HFFc6 (cell line): Measurements from ENCODE around the gene COX4I1. TPM values are rescaled to one million over a fixed set of nuclear protein-coding genes. Genes with fewer than 3 reads are reported as not detected.

Experiments
- DNase-seq: peaks from one replicate; pipeline ENCODE4 v3.0.0-alpha.2; 2018
- H3K27ac Mint-ChIP-seq: 2 replicates; pipeline ENCODE4 v1.8.0; 2020; ENCODE audit warnings: mild to moderate bottlenecking, mixed read lengths
- H3K27me3 Mint-ChIP-seq: 2 replicates; pipeline ENCODE4 v1.8.0; 2021; ENCODE audit warnings: mild to moderate bottlenecking, moderate library complexity, mixed read lengths; ENCODE audit not compliant: insufficient read depth
- H3K36me3 Mint-ChIP-seq: 2 replicates; pipeline ENCODE4 v1.8.0; 2021; ENCODE audit warnings: low read depth, mixed read lengths
- H3K4me1 Mint-ChIP-seq: 2 replicates; pipeline ENCODE4 v1.8.0; 2020; ENCODE audit warnings: low read depth, mixed read lengths
- H3K4me3 Mint-ChIP-seq: 2 replicates; pipeline ENCODE4 v1.8.0; 2020; ENCODE audit warnings: mild to moderate bottlenecking, moderate library complexity, mixed read lengths
- H3K9me3 Mint-ChIP-seq: 2 replicates; pipeline ENCODE4 v1.8.0; 2020; ENCODE audit warnings: mild to moderate bottlenecking, mixed read lengths
- total RNA-seq, 6 experiments: library from RNA; stranded (reverse); fragmentation: NEBNext Ultra II Directional; extraction: Animal tissue kit (Norgen Biotek cat#: 25700); gene quantifications; 2 replicates in 1 of 6; 3 replicates in 5 of 6; pipeline ENCODE4 v1.2.3, GENCODE V29; 2021
- TF ChIP-seq, protein P1 (sequence below): fragments of 200-600 bp; sonication (generic); IDR thresholded peaks from 2 replicates; pipeline ENCODE4 v1.5.0; 2021; ENCODE audit warnings: antibody characterized with exemption, mild to moderate bottlenecking

COX4I1 gene
- total RNA-seq, 6 experiments from 2014 or later, result 427 to 518 (median 497) TPM

DNA sequence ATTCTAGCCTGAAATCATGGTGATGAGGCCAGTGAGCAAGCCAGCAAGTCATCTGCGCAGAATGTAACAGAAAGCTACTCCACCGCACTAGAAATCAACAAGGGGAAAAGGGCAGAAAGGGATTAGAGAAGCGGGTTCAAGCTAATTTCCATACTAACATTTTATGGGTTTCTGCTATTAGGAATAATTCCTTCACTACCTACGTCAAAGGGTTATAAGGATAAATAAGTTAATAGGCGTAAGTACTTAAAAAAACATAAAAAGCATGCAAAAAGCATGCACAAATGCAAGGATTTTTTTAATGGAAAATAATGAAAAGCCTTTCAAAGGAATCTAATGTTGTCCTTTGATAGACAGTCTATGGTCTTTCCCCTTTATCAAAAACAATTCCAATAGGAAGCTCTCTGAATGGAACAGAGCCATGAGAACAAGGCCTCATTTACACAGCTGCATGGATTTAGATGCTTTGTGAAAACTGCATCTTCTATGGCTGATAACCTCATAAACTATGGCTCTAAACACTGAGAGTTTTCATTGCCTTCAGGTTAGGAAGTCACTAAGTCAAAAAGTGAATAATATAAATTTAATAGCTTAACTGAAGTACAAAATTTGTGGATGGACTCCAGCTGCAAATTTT, 5.7 kb upstream of the COX4I1 start:
- H3K27me3 Mint-ChIP-seq, result no peaks in the 10 kb centered on the region; the same call in 1 of the 2 replicates
- H3K27ac Mint-ChIP-seq, result no peak overlapping the region
- TF ChIP-seq, protein P1, sequence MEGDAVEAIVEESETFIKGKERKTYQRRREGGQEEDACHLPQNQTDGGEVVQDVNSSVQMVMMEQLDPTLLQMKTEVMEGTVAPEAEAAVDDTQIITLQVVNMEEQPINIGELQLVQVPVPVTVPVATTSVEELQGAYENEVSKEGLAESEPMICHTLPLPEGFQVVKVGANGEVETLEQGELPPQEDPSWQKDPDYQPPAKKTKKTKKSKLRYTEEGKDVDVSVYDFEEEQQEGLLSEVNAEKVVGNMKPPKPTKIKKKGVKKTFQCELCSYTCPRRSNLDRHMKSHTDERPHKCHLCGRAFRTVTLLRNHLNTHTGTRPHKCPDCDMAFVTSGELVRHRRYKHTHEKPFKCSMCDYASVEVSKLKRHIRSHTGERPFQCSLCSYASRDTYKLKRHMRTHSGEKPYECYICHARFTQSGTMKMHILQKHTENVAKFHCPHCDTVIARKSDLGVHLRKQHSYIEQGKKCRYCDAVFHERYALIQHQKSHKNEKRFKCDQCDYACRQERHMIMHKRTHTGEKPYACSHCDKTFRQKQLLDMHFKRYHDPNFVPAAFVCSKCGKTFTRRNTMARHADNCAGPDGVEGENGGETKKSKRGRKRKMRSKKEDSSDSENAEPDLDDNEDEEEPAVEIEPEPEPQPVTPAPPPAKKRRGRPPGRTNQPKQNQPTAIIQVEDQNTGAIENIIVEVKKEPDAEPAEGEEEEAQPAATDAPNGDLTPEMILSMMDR, result no peak
- peaks cover 50% of the 10 kb centered on the region for H3K36me3 Mint-ChIP-seq
- DNase-seq, result no peak
- no peak overlapping the region for H3K4me3 Mint-ChIP-seq
- H3K4me1 Mint-ChIP-seq, result peaks cover 45% of the 10 kb centered on the region
- no peaks in the 10 kb centered on the region for H3K9me3 Mint-ChIP-seq

DNA sequence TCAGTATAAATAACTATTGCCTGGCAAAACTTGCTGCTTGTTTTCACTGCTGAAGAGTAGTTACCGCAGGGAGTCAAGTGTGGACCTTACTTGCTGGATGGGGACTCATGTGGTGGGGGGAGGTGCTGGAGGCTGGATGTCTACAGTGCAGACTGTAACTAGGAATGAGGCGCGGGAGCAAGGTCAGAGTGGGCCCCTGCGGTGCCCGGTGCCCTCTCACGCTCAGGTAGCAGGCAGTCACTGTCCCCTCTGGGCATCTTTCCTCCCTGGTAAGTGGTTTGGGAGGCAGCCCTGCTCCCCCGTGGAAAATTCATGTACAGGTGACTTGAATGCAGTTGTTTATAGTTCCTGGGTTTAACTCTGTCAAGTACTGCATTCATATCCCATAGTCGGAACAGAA, 4.8 kb upstream of the COX4I1 start:
- TF ChIP-seq, protein P1, result no peak
- Mint-ChIP-seq H3K4me1 (peaks cover 45% of the 10 kb centered on the region), H3K36me3 (peaks cover 50% of the 10 kb centered on the region), H3K9me3 (no peaks in the 10 kb centered on the region), H3K27ac (no peak overlapping the region), H3K27me3 (no peaks in the 10 kb centered on the region; the same call in 1 of the 2 replicates), H3K4me3 (no peak overlapping the region)
- no peak for DNase-seq

DNA sequence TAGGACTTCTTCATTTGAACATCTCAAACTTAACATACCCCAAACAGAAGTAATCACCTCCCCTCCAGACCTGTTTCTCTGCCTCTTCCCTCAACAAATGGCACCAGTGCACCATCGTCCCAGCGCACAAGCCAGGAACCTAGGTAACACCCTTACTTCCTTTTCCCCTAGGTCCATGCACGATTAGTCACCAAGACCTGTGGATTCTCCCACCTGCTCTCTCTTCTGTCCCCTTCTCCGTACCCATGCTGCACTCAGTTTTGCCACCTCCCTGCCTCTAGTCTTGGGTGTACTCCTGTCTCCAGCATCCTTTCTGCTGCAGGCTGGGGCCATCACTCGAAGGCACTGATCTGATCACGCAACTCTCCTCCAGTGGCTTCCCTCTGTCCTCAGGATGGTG, 3.3 kb upstream of the COX4I1 start:
- Mint-ChIP-seq H3K27me3 (no peaks in the 10 kb centered on the region; the same call in none of the 2 replicates), H3K36me3 (peaks cover 55% of the 10 kb centered on the region), H3K4me3 (no peak overlapping the region), H3K4me1 (peaks cover 54% of the 10 kb centered on the region), H3K9me3 (no peaks in the 10 kb centered on the region), H3K27ac (peak overlapping the region; percentile 39; the same call in 1 of the 2 replicates)
- DNase-seq, result no peak
- TF ChIP-seq, protein P1, result no peak

DNA sequence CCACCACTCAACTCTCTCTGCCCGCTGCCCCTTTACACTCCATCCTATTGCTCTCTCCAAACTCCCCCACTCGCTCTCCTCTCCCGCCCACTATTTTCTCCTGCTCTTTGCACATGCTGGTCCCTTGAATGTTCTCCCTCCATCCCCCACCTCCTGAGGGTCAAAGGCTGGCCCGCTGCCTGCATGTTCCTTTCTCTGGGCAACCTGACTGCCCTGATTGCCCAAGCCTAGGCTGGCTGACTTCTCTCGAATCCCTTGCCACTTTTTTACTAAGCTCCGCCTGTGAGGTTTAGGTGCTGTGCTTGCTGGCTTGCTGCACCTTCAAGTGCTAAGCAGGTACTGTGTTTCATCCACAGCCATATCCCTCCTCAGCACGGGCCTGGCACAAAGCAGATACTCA, 2.9 kb upstream of the COX4I1 start:
- H3K4me1 Mint-ChIP-seq, result peaks cover 56% of the 10 kb centered on the region
- peak overlapping the region; percentile 39; the same call in 1 of the 2 replicates for H3K27ac Mint-ChIP-seq
- H3K36me3 Mint-ChIP-seq, result peaks cover 55% of the 10 kb centered on the region
- TF ChIP-seq, protein P1, result no peak
- DNase-seq, result no peak
- H3K4me3 Mint-ChIP-seq, result no peak overlapping the region
- H3K9me3 Mint-ChIP-seq, result no peaks in the 10 kb centered on the region
- H3K27me3 Mint-ChIP-seq, result no peaks in the 10 kb centered on the region; the same call in none of the 2 replicates

DNA sequence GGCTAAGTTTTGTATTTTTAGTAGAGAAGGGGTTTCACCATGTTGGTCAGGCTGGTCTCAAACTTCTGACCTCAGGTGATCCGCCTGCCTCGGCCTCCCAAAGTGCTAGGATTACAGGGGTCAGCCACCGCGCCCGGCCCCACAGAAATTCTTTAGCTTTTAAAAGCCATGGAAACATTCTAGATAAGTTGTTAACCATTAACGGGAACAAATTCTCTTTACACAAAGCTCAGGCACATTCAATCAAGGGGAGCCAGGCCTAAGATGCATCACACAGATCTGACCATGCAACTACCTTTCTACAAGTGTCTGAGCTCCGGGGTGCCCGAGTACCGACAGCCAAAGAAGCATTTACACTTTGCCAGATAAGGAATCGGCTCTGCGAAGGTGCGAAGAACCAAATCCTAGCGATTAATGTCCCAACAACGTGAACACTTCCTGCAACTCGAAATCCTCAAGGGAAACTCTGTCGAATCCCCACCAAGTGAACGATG, 1.2 kb upstream of the COX4I1 start:
- Mint-ChIP-seq H3K27me3 (no peaks in the 10 kb centered on the region; the same call in none of the 2 replicates), H3K4me3 (peak overlapping the region; percentile 94), H3K9me3 (no peaks in the 10 kb centered on the region), H3K27ac (peak overlapping the region; percentile 72), H3K36me3 (peaks cover 51% of the 10 kb centered on the region), H3K4me1 (peaks cover 54% of the 10 kb centered on the region)
- DNase-seq, result no peak
- TF ChIP-seq, protein P1, result no peak
